IMR-90 (cell line): ENCODE measurements around the gene CDNF. TPM values are rescaled to one million over a fixed set of nuclear protein-coding genes. Genes with fewer than 3 reads are reported as not detected.

Experiments used
- ATAC-seq: fragments of 200-7000 bp; cut with Tn5 transposase; 2 replicates; pipeline ENCODE4 v1.9.1; 2020; ENCODE audit warnings: low read depth, mild to moderate bottlenecking, moderate library complexity
- BruUV-seq: library from RNA; stranded (reverse); fragments of 400-500 nt; replicated peaks from 2 replicates; lab custom pipeline; 2021; lab: Mats Ljungman, UMichigan
- CTCF ChIA-PET: fragments of 300-600 bp; formaldehyde crosslinking; extraction: SDS; loops from one replicate; lab custom pipeline; 2021; ENCODE audit warnings: antibody characterized with exemption; lab: Yijun Ruan, JAX
- POLR2A ChIA-PET: fragments of 300-600 bp; sonication (Branson Sonifier 250); formaldehyde crosslinking; loops from one replicate; lab custom pipeline; 2022; ENCODE audit warnings: antibody characterized with exemption; ENCODE audit not compliant: unreplicated experiment; lab: Charles Lee
- DNase-seq: peaks from one replicate; pipeline ENCODE4 v3.0.0; 2013
- H2AFZ ChIP-seq: replicated peaks from 2 replicates; pipeline ENCODE3; 2013; ENCODE audit warnings: low read length, mild to moderate bottlenecking; ENCODE audit not compliant: poor library complexity
- H2AK5ac ChIP-seq: 2 replicates; pipeline ENCODE4 v1.6.1; 2013; ENCODE audit warnings: low read depth, low read length, inconsistent platforms
- H2AK9ac ChIP-seq: replicated peaks from 2 replicates; pipeline ENCODE3; 2013; ENCODE audit warnings: mild to moderate bottlenecking, low read depth, low read length, moderate library complexity; ENCODE audit not compliant: poor library complexity
- H2BK120ac ChIP-seq: 2 replicates; pipeline ENCODE4 v1.6.1; 2013; ENCODE audit warnings: low read depth, low read length, inconsistent platforms
- H2BK15ac ChIP-seq: 3 replicates; pipeline ENCODE4 v1.6.1; 2013; ENCODE audit warnings: low read depth, low read length, inconsistent platforms
- H2BK20ac ChIP-seq: 2 replicates; pipeline ENCODE4 v1.6.1; 2013; ENCODE audit warnings: low read depth, mild to moderate bottlenecking, inconsistent platforms, low read length, moderate library complexity
- H2BK5ac ChIP-seq: 2 replicates; pipeline ENCODE4 v1.6.1; 2013; ENCODE audit warnings: mild to moderate bottlenecking, low read depth, low read length, inconsistent platforms; ENCODE audit not compliant: poor library complexity, severe bottlenecking
- H3K14ac ChIP-seq: replicated peaks from 2 replicates; pipeline ENCODE4 v1.6.1; 2013; ENCODE audit warnings: low read depth, low read length, inconsistent platforms
- H3K18ac ChIP-seq: 2 replicates; pipeline ENCODE4 v1.6.1; 2013; ENCODE audit warnings: low read depth, low read length, control low read depth
- H3K23ac ChIP-seq: 2 replicates; pipeline ENCODE4 v1.6.1; 2013; ENCODE audit warnings: low read depth, low read length, inconsistent platforms
- H3K27ac ChIP-seq: 2 replicates; pipeline ENCODE4 v1.5.1; 2013; ENCODE audit warnings: mild to moderate bottlenecking, control low read depth, low read length; ENCODE audit not compliant: insufficient read depth
- H3K27me3 ChIP-seq: 2 replicates; pipeline ENCODE4 v1.6.1; 2013; ENCODE audit warnings: low read length; ENCODE audit not compliant: control insufficient read depth, insufficient read depth
- H3K36me3 ChIP-seq: 2 replicates; pipeline ENCODE4 v1.6.1; 2013; ENCODE audit warnings: low read length, mixed read lengths; ENCODE audit not compliant: control insufficient read depth, insufficient read depth
- H3K4ac ChIP-seq: 2 replicates; pipeline ENCODE4 v1.6.1; 2013; ENCODE audit warnings: low read depth, low read length, inconsistent platforms
- H3K4me1 ChIP-seq: 2 replicates; pipeline ENCODE4 v1.6.1; 2013; ENCODE audit warnings: low read length, mixed read lengths; ENCODE audit not compliant: control insufficient read depth, insufficient read depth
- H3K4me2 ChIP-seq: 2 replicates; pipeline ENCODE4 v1.6.1; 2013; ENCODE audit warnings: low read depth, mild to moderate bottlenecking, control low read depth, low read length, moderate library complexity
- H3K4me3 ChIP-seq: 2 replicates; pipeline ENCODE4 v1.5.1; 2013; ENCODE audit warnings: low read depth, mild to moderate bottlenecking, control low read depth, low read length, moderate library complexity; ENCODE audit not compliant: insufficient read depth
- H3K56ac ChIP-seq: 2 replicates; pipeline ENCODE4 v1.6.1; 2013; ENCODE audit warnings: low read length, inconsistent platforms; ENCODE audit not compliant: insufficient read depth; ENCODE audit errors: extremely low read depth
- H3K79me1 ChIP-seq, 2 experiments: 2 replicates each; pipeline ENCODE4 v1.6.1; 2013; ENCODE audit warnings: low read length in 2 of 2, inconsistent platforms in 1 of 2, low read depth in 1 of 2
- H3K9ac ChIP-seq: 2 replicates; pipeline ENCODE4 v1.6.1; 2013; ENCODE audit warnings: low read depth, low read length, control low read depth
- H3K9me1 ChIP-seq: 2 replicates; pipeline ENCODE4 v1.6.1; 2013; ENCODE audit warnings: low read length, inconsistent platforms; ENCODE audit not compliant: insufficient read depth
- H3K9me3 ChIP-seq: 2 replicates; pipeline ENCODE4 v1.6.1; 2013; ENCODE audit warnings: low read length; ENCODE audit not compliant: control insufficient read depth, insufficient read depth
- H4K20me1 ChIP-seq: 2 replicates; pipeline ENCODE4 v1.6.1; 2013; ENCODE audit warnings: low read length, inconsistent platforms; ENCODE audit not compliant: insufficient read depth
- H4K5ac ChIP-seq: 2 replicates; pipeline ENCODE4 v1.6.1; 2013; ENCODE audit warnings: mild to moderate bottlenecking, low read depth, low read length, control low read depth
- H4K8ac ChIP-seq, 2 experiments: 2 replicates each; pipeline ENCODE4 v1.6.1; 2013; ENCODE audit warnings: low read depth in 2 of 2, low read length in 2 of 2, control low read depth in 1 of 2, inconsistent platforms in 1 of 2
- H4K91ac ChIP-seq: 2 replicates; pipeline ENCODE4 v1.6.1; 2013; ENCODE audit warnings: low read depth, low read length, inconsistent platforms; ENCODE audit not compliant: insufficient read depth
- BHLHE40 ChIP-seq: fragments of 150-350 bp; IDR thresholded peaks from 2 replicates; pipeline ENCODE4 v1.6.1; 2016; ENCODE audit warnings: mild to moderate bottlenecking, low read depth, low read length
- CHD1 ChIP-seq: IDR thresholded peaks from 2 replicates; pipeline ENCODE4 v1.6.1; 2012; ENCODE audit warnings: low read depth, low read length, improper control_type of control experiment
- RCOR1 ChIP-seq: IDR thresholded peaks from 2 replicates; pipeline ENCODE4 v1.6.1; 2012; ENCODE audit warnings: mild to moderate bottlenecking, low read length, improper control_type of control experiment; ENCODE audit not compliant: insufficient replicate concordance
- RFX5 ChIP-seq: IDR thresholded peaks from 2 replicates; pipeline ENCODE4 v1.8.0; 2012; ENCODE audit warnings: low read depth, mild to moderate bottlenecking, low read length, moderate library complexity
- WGBS, 2 experiments: methylation state at CpG; one replicate each; pipeline versions ENCODE4 v1.1.5 to v1.1.7; 2013; ENCODE audit warnings: missing lambda C conversion rate in 2 of 2; ENCODE audit not compliant: insufficient read length in 1 of 2; ENCODE audit errors: extremely low coverage in 2 of 2; 5-methylcytosine and 5-hydroxymethylcytosine counted together
- dilution Hi-C: fragments of 300-500 bp; cut with HindIII; formaldehyde crosslinking; loops from one replicate; pipeline ENCODE4 v1.14.3; 2018; ENCODE audit warnings: low sequenced_read_pairs; ENCODE audit not compliant: unreplicated experiment
- in situ Hi-C: fragments of 300-500 bp; cut with MboI; formaldehyde crosslinking; loops from 3 replicates; pipeline ENCODE4 v1.14.3; 2019; ENCODE audit warnings: low sequenced_read_pairs, inconsistent platforms, mixed read lengths
- intact Hi-C: fragments of 100-400 bp; cut with micrococcal nuclease; formaldehyde crosslinking; loops from 2 replicates; pipeline ENCODE4 v1.10.0; 2022
- polyA plus RNA-seq, 3 experiments: library from polyadenylated mRNA; depleted of rRNA; stranded (reverse); fragments of >200 nt; gene quantifications; 2 replicates each; pipeline ENCODE4 v1.2.3, GENCODE V29; 2012; ENCODE audit warnings: low replicate concordance in 1 of 3
- total RNA-seq: library from RNA; depleted of rRNA; stranded (reverse); fragments of >200 nt; gene quantifications from 2 replicates; pipeline ENCODE4 v1.2.3, GENCODE V29; 2012

Gene CDNF
- total and polyA plus RNA-seq, 2 of the 4 experiments (the other 2 are of a cell fraction), result 0.72 to 1.3 TPM

- CTCF ChIA-PET, result interaction anchor here (0.5 kb wide), 1 partner anchor 13 kb away, joined by 5 read pairs; no protein-coding TSS in a partner anchor
Measured at GRCh38 chr10:14800397-14800796, 37.4 kb downstream of the CDNF start.

More at GRCh38 chr10:14800397-14800796, 37.4 kb downstream of the CDNF start:
- in situ Hi-C loops (loop anchor here (25.0 kb wide), 1 partner anchor 613 kb away; no protein-coding TSS in a partner anchor), dilution Hi-C loops (no loop called here), intact Hi-C loops (no loop called here)
- no peak overlapping the region for H3K56ac ChIP-seq
- H4K20me1 ChIP-seq, result no peaks in the 10 kb centered on the region
- no peak overlapping the region for H2BK20ac ChIP-seq
- H3K27ac ChIP-seq, result no peak overlapping the region
- no peak overlapping the region for H4K8ac ChIP-seq
- DNase-seq, result no peak
- H2AFZ ChIP-seq, result no peak overlapping the region
- POLR2A ChIA-PET, result no interaction called here
- H4K5ac ChIP-seq, result no peak overlapping the region
- H3K23ac ChIP-seq, result no peak overlapping the region
- peaks cover 18% of the 10 kb centered on the region for H3K27me3 ChIP-seq
- no peak overlapping the region for H3K14ac ChIP-seq
- no peak overlapping the region for H3K4me3 ChIP-seq
- H3K4me1 ChIP-seq, result no peaks in the 10 kb centered on the region
- H3K9me3 ChIP-seq, result no peaks in the 10 kb centered on the region
- no peaks in the 10 kb centered on the region for H3K79me1 ChIP-seq
- no peak overlapping the region for H2BK120ac ChIP-seq
- no peak overlapping the region for H2BK5ac ChIP-seq
- no peak overlapping the region for H3K18ac ChIP-seq
- no peak overlapping the region for H2AK5ac ChIP-seq
- TF ChIP-seq RFX5 (no peak), CHD1 (no peak), BHLHE40 (no peak), RCOR1 (no peak)
- no peak overlapping the region for H4K91ac ChIP-seq
- no peak overlapping the region for H3K4ac ChIP-seq
- no peaks in the 10 kb centered on the region for H3K36me3 ChIP-seq
- no peak overlapping the region for H3K9ac ChIP-seq
- ATAC-seq, result no peak
- no TSS peak for BruUV-seq
- H3K9me1 ChIP-seq, result no peaks in the 10 kb centered on the region
- no peak overlapping the region for H2AK9ac ChIP-seq
- H2BK15ac ChIP-seq, result no peak overlapping the region
- WGBS, 2 experiments, result no CpG with 5 or more reads among the region's 1 CpG
- no peak overlapping the region for H3K4me2 ChIP-seq
